GM23248 (cell line): ENCODE data around the gene PARD3B. TPM values are rescaled to one million over a fixed set of nuclear protein-coding genes. Genes with fewer than 3 reads are reported as not detected.

Experiments
- DNase-seq: peaks from one replicate; pipeline ENCODE4 v3.0.0-alpha.2; 2015
- H2AFZ ChIP-seq: fragments of 200-600 bp; sonication (generic); 2 replicates; pipeline ENCODE4 v1.6.1; 2016; ENCODE audit warnings: antibody characterized with exemption
- H3F3A ChIP-seq: fragments of 200-600 bp; sonication (generic); 2 replicates; pipeline ENCODE4 v1.6.1; 2016; ENCODE audit warnings: mild to moderate bottlenecking, antibody characterized with exemption, mixed run types; ENCODE audit not compliant: insufficient read depth
- H3K27ac ChIP-seq: fragments of 200-600 bp; sonication (generic); 2 replicates; pipeline ENCODE4 v1.5.1; 2016; ENCODE audit warnings: mild to moderate bottlenecking
- H3K27me3 ChIP-seq: fragments of 200-600 bp; sonication (generic); replicated peaks from 2 replicates; pipeline ENCODE4 v1.6.1; 2016; ENCODE audit warnings: mild to moderate bottlenecking; ENCODE audit not compliant: insufficient read depth
- H3K36me3 ChIP-seq: fragments of 200-600 bp; sonication (generic); 2 replicates; pipeline ENCODE4 v1.6.1; 2016; ENCODE audit warnings: low read depth, mild to moderate bottlenecking
- H3K4me1 ChIP-seq: fragments of 200-600 bp; sonication (generic); 2 replicates; pipeline ENCODE4 v1.6.1; 2016; ENCODE audit warnings: mild to moderate bottlenecking; ENCODE audit not compliant: insufficient read depth
- H3K4me2 ChIP-seq: fragments of 200-600 bp; sonication (generic); one replicate; pipeline ENCODE4 v1.6.1; 2016; ENCODE audit warnings: mild to moderate bottlenecking; ENCODE audit not compliant: unreplicated experiment
- H3K4me3 ChIP-seq: fragments of 200-600 bp; sonication (generic); 2 replicates; pipeline ENCODE4 v1.5.1; 2016; ENCODE audit warnings: mild to moderate bottlenecking
- H3K79me2 ChIP-seq: fragments of 200-600 bp; sonication (generic); 2 replicates; pipeline ENCODE4 v1.6.1; 2016; ENCODE audit warnings: mild to moderate bottlenecking; ENCODE audit not compliant: insufficient read depth
- H3K9ac ChIP-seq: fragments of 200-600 bp; sonication (generic); 2 replicates; pipeline ENCODE4 v1.6.1; 2016; ENCODE audit warnings: mild to moderate bottlenecking
- H3K9me2 ChIP-seq: fragments of 200-600 bp; sonication (generic); 2 replicates; pipeline ENCODE4 v1.6.1; 2016; ENCODE audit warnings: mixed run types, mild to moderate bottlenecking, moderate library complexity; ENCODE audit not compliant: insufficient read depth
- H3K9me3 ChIP-seq: fragments of 200-600 bp; sonication (generic); one replicate; pipeline ENCODE4 v1.6.1; 2017; ENCODE audit warnings: low read depth
- H4K20me1 ChIP-seq: fragments of 200-600 bp; sonication (generic); 2 replicates; pipeline ENCODE4 v1.6.0; 2016; ENCODE audit not compliant: insufficient read depth
- EZH2 ChIP-seq: fragments of 200-600 bp; sonication (generic); IDR thresholded peaks from 2 replicates; pipeline ENCODE4 v1.6.1; 2018; ENCODE audit warnings: antibody characterized with exemption, mild to moderate bottlenecking; ENCODE audit not compliant: insufficient read depth, poor library complexity, severe bottlenecking
- EZH2phosphoT487 ChIP-seq: fragments of 200-600 bp; sonication (generic); IDR thresholded peaks from 2 replicates; pipeline ENCODE4 v1.6.1; 2018; ENCODE audit warnings: antibody characterized with exemption, moderate library complexity, mild to moderate bottlenecking, low read depth; ENCODE audit not compliant: insufficient read depth
- WGBS, 2 experiments: methylation state at CpG; one replicate each; pipeline ENCODE4 v1.1.6; 2015 to 2017; ENCODE audit warnings: low lambda C conversion rate in 2 of 2, low coverage in 1 of 2; ENCODE audit errors: missing lambda C conversion rate in 2 of 2; 5-methylcytosine and 5-hydroxymethylcytosine counted together
- in situ Hi-C: fragments of 300-500 bp; cut with MboI; formaldehyde crosslinking; loops from 2 replicates; pipeline ENCODE4 v1.15.0; 2020
- polyA plus RNA-seq: library from polyadenylated mRNA; unstranded; fragments of >200 nt; fragmentation: Nextera tagmentation; extraction: Ambion mirVana; gene quantifications from 2 replicates; pipeline ENCODE4 v1.2.1, GENCODE V29; 2016
- total RNA-seq: library from RNA; depleted of rRNA; stranded (reverse); fragments of >200 nt; shearing (Covaris generic); gene quantifications from 2 replicates; pipeline ENCODE4 v1.2.3, GENCODE V29; 2014

Gene PARD3B
- total and polyA plus RNA-seq, 2 experiments from 2014 or later, result 2.5 to 6.9 TPM

DNA sequence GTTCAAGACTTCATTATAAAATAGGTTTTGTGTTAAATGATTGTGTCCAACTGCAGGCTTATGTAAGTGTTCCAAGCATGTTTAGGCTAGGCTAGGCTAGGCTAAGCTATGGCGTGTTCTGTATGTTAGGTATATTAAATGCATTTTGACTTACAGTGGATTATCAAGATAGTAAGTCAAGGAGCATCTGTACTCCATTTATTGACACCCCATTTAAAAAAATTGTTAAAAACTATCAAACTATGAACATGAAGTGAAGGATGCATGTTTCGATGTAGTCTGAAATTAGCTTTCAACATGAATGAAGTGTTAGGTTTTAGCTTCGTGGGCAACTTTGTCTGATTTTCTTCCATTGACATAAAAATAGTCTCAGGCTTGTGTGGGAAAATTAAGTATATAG, 290.5 kb downstream of the PARD3B start:
- no peaks in the 10 kb centered on the region for H3F3A ChIP-seq
- no peak overlapping the region for H3K27ac ChIP-seq
- no peak for DNase-seq
- no peak overlapping the region for H3K9ac ChIP-seq
- no peak overlapping the region for H2AFZ ChIP-seq
- H3K4me1 ChIP-seq, result no peaks in the 10 kb centered on the region
- in situ Hi-C loops, result no loop called here
- H3K9me3 ChIP-seq, result no peaks in the 10 kb centered on the region
- no peaks in the 10 kb centered on the region for H4K20me1 ChIP-seq
- no peak overlapping the region for H3K4me2 ChIP-seq
- no peaks in the 10 kb centered on the region for H3K27me3 ChIP-seq
- WGBS, 2 experiments, result 77 to 80% methylated on average over 3 of the region's 3 CpGs
- H3K79me2 ChIP-seq, result no peaks in the 10 kb centered on the region
- H3K36me3 ChIP-seq, result no peaks in the 10 kb centered on the region
- TF ChIP-seq EZH2, result no peak
- TF ChIP-seq EZH2phosphoT487, result no peak
- no peak overlapping the region for H3K4me3 ChIP-seq
- H3K9me2 ChIP-seq, result no peaks in the 10 kb centered on the region

DNA sequence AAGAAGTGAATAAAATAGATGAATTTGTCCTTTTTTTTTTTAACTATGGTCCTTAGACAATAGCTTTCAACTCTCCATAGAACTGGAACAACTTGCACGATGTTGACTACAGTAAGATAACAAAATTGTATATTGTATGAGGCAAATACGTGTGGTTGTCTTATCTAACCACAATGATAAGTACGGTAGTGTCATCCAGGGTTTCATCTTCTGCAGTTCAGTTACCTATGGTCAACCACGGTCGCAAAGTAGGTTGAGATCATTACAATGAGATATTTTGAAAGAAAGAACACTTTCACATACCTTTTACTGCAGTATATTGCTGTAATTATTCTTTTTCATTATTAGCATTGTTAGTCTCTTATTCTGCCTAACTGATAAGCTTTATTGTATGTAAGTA, 295.2 kb downstream of the PARD3B start:
- no peak overlapping the region for H3K9ac ChIP-seq
- DNase-seq, result no peak
- peaks cover 25% of the 10 kb centered on the region for H3F3A ChIP-seq
- no peaks in the 10 kb centered on the region for H3K9me3 ChIP-seq
- no peak overlapping the region for H3K27ac ChIP-seq
- H4K20me1 ChIP-seq, result no peaks in the 10 kb centered on the region
- H3K4me2 ChIP-seq, result no peak overlapping the region
- TF ChIP-seq EZH2 (no peak), EZH2phosphoT487 (no peak)
- no peaks in the 10 kb centered on the region for H3K36me3 ChIP-seq
- no peak overlapping the region for H2AFZ ChIP-seq
- H3K27me3 ChIP-seq, result no peaks in the 10 kb centered on the region
- WGBS, 2 experiments, result 98% methylated on average over 5 of the region's 5 CpGs
- in situ Hi-C loops, result no loop called here
- H3K4me1 ChIP-seq, result peaks cover 26% of the 10 kb centered on the region
- no peaks in the 10 kb centered on the region for H3K79me2 ChIP-seq
- H3K9me2 ChIP-seq, result no peaks in the 10 kb centered on the region
- no peak overlapping the region for H3K4me3 ChIP-seq

DNA sequence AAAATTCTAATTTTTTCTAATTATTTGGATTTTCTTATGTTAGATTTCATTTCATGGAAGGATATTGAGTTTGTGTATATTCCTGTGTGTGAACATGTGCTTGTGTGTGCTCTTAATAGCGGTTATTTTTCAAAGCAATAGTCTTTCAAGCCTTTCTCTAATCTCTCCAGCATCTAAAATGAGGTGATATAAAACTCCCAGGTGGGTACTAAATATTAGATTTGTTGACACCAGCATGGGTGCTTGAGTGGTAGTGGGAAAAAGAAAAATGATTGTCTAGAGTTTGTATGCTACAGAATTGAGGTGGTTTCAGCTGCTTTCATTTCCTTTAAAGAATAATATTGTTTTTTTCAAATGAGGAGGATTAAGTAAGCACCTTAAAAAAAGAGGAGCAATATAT, 296.8 kb downstream of the PARD3B start:
- H3K4me3 ChIP-seq, result peak overlapping the region; percentile 66
- in situ Hi-C loops, result no loop called here
- peaks cover 26% of the 10 kb centered on the region for H3K4me1 ChIP-seq
- H3K79me2 ChIP-seq, result no peaks in the 10 kb centered on the region
- DNase-seq, result no peak
- no peaks in the 10 kb centered on the region for H3K9me2 ChIP-seq
- H3F3A ChIP-seq, result peaks cover 25% of the 10 kb centered on the region
- WGBS, 2 experiments, result 97 to 100% methylated on average over 1 of the region's 1 CpG
- peak overlapping the region; percentile 46 for H3K9ac ChIP-seq
- H4K20me1 ChIP-seq, result no peaks in the 10 kb centered on the region
- H3K27me3 ChIP-seq, result no peaks in the 10 kb centered on the region
- peak overlapping the region; percentile 82 for H3K27ac ChIP-seq
- no peak overlapping the region for H2AFZ ChIP-seq
- no peaks in the 10 kb centered on the region for H3K36me3 ChIP-seq
- TF ChIP-seq EZH2, result no peak
- no peak for TF ChIP-seq EZH2phosphoT487
- peak overlapping the region; percentile 91 for H3K4me2 ChIP-seq
- no peaks in the 10 kb centered on the region for H3K9me3 ChIP-seq

DNA sequence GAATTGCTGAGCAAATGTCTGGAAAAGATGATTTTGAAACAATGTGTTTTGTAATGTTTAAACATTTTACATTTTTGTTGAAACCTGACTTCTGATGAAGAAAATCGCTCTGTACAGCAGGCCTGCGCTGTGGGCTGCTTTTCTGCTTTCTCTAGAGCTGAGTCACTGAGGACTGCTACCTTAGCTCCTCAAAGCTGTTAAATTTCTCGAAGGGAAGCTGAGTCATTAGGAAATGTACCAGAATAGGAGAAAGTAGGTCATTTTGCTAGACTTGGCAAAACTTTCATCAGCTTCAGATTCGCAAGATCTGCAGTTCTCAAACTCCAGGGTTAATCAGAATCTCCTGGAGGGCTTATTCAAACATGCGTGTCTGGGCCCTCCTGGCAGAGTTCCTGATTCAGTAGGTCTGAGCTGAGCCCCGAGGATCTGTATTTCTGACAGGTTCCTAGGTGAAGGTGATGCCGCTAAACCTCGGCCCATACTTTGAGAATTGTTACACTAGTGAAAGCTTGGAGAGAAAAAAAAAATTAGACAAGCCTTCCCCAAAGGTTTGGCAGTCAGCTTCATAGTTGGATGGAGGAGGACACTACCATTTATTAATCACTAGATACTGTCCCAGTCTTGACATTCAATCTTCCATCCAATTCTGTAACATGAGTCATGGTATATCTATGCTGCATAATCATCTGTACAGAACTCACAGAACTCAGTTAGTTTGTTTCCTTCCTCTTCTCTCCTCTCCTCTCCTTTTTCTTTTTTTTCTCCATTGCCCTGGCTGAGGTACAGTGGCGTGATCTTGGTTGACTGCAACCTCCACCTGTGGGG, 297.6 kb downstream of the PARD3B start:
- H4K20me1 ChIP-seq, result no peaks in the 10 kb centered on the region
- TF ChIP-seq EZH2phosphoT487 (no peak), EZH2 (no peak)
- H3K4me1 ChIP-seq, result peaks cover 26% of the 10 kb centered on the region
- H3K4me2 ChIP-seq, result peak overlapping the region; percentile 91
- peaks cover 25% of the 10 kb centered on the region for H3F3A ChIP-seq
- no peaks in the 10 kb centered on the region for H3K27me3 ChIP-seq
- WGBS, 2 experiments, result 8 to 11% methylated on average over 9 of the region's 9 CpGs
- H3K4me3 ChIP-seq, result peak overlapping the region; percentile 66
- no peaks in the 10 kb centered on the region for H3K9me2 ChIP-seq
- in situ Hi-C loops, result no loop called here
- no peaks in the 10 kb centered on the region for H3K79me2 ChIP-seq
- peak overlapping the region; percentile 82 for H3K27ac ChIP-seq
- peak; percentile 97 for DNase-seq
- no peaks in the 10 kb centered on the region for H3K9me3 ChIP-seq
- no peaks in the 10 kb centered on the region for H3K36me3 ChIP-seq
- peak overlapping the region; percentile 36; the same call in 1 of the 2 replicates for H2AFZ ChIP-seq
- peak overlapping the region; percentile 65 for H3K9ac ChIP-seq
